Measurements from ENCODE around the gene DAPP1. TPM values are rescaled to one million over a fixed set of nuclear protein-coding genes. Genes with fewer than 3 reads are reported as not detected.
A peak's percentile ranks its signal among the peaks of the same experiment; 100 is the strongest.

Gene DAPP1
- total and polyA plus RNA-seq, 2 of the 4 experiments (the other 2 are of a cell fraction): not detected

- Histone ChIP-seq H2BK15ac (ENCODE audit: low read depth, low read length) (no peak overlapping the region), H3K9ac (ENCODE audit: low read depth, low read length) (no peak overlapping the region), H4K8ac (ENCODE audit: low read depth in 2 of 2, low read length in 2 of 2) (no peak overlapping the region), H3K4ac (ENCODE audit: low read depth, low read length) (no peak overlapping the region), H3K56ac (ENCODE audit: extremely low read depth, insufficient read depth, low read length) (no peak overlapping the region), H3K4me3 (ENCODE audit: insufficient read depth, low read depth, low read length) (no peak overlapping the region), H3K23ac (ENCODE audit: low read depth, low read length) (no peak overlapping the region), H3K27me3 (ENCODE audit: control insufficient read depth, insufficient read depth, low read length) (0 out of 2 replicates have a peak, but pooled peaks cover 2% of the 10 kb centered on the region), H3K18ac (ENCODE audit: low read depth, low read length) (no peak overlapping the region), H2AK5ac (ENCODE audit: low read depth, low read length) (no peak overlapping the region), H3K79me1 (ENCODE audit: low read depth in 1 of 2, low read length in 2 of 2) (no peaks in the 10 kb centered on the region), H2BK120ac (ENCODE audit: low read depth, low read length) (no peak overlapping the region), H3K9me3 (ENCODE audit: control insufficient read depth, insufficient read depth, low read length) (no peaks in the 10 kb centered on the region), H4K20me1 (ENCODE audit: insufficient read depth, low read length) (no peaks in the 10 kb centered on the region), H3K9me1 (ENCODE audit: insufficient read depth, low read length) (no peaks in the 10 kb centered on the region), H3K4me1 (ENCODE audit: control insufficient read depth, insufficient read depth, low read length) (no peaks in the 10 kb centered on the region), H3K14ac (replicated peaks; ENCODE audit: low read depth, low read length) (no peak overlapping the region), H2AK9ac (replicated peaks; ENCODE audit: low read depth, low read length, poor library complexity) (no peak overlapping the region), H3K4me2 (ENCODE audit: low read depth, low read length) (no peak overlapping the region; the same call in 1 of the 2 replicates), H3K36me3 (ENCODE audit: control insufficient read depth, insufficient read depth, low read length) (no peaks in the 10 kb centered on the region), H4K5ac (ENCODE audit: low read depth, low read length) (no peak overlapping the region), H4K91ac (ENCODE audit: insufficient read depth, low read depth, low read length) (no peak overlapping the region), H2BK5ac (ENCODE audit: low read depth, low read length, poor library complexity, severe bottlenecking) (no peak overlapping the region), H2BK20ac (ENCODE audit: low read depth, low read length) (no peak overlapping the region), H2AFZ (replicated peaks; ENCODE audit: low read length, poor library complexity) (no peak overlapping the region), H3K27ac (ENCODE audit: insufficient read depth, low read length) (no peak overlapping the region)
- ATAC-seq (ENCODE audit: low read depth): peak; percentile 25
- dilution Hi-C loops (cut with HindIII; ENCODE audit: low sequenced_read_pairs, unreplicated experiment) (no loop called here), in situ Hi-C loops (cut with MboI; ENCODE audit: low sequenced_read_pairs) (no loop called here), intact Hi-C loops (cut with micrococcal nuclease) (loop anchor here (5.0 kb wide), 1 partner anchor 115 kb away; the partner anchor contains the start of gene DNAJB14)
- no TSS peak for BruUV-seq (replicated peaks)
- no CpG with 5 or more reads among the region's 3 CpGs for WGBS, 2 experiments (ENCODE audit: extremely low coverage in 2 of 2, insufficient read length in 1 of 2)
- ChIA-PET CTCF (no interaction called here), POLR2A (ENCODE audit: unreplicated experiment) (no interaction called here)
- no peak for TF ChIP-seq MAZ (IDR thresholded peaks at IDR 0.05; ENCODE audit: borderline replicate concordance, low read depth, low read length)
- DNase-seq: no peak
These were observed 16.1 kb downstream of the DAPP1 start for GRCh38 chr4:99832758-99833157.
